Esophagus muscularis mucosa (tissue), 4 donors: ENCODE measurements around the gene ENOPH1.

Experiments
- EP300 ChIP-seq: sonication (generic); formaldehyde crosslinking; IDR thresholded peaks from one replicate; pipeline ENCODE4 v1.6.1; 2017; ENCODE audit warnings: antibody characterized with exemption
- POLR2A ChIP-seq: fragments of 450-650 bp; IDR thresholded peaks from one replicate; pipeline ENCODE4 v1.6.1; 2017; ENCODE audit warnings: antibody characterized with exemption, moderate library complexity, mild to moderate bottlenecking, low read depth
- POLR2AphosphoS5 ChIP-seq, 2 donors: sonication (generic); formaldehyde crosslinking; IDR thresholded peaks; one replicate each; pipeline ENCODE4 v1.6.1; 2017; ENCODE audit warnings: antibody characterized with exemption in 2 of 2
- TF ChIP-seq, protein P1 (sequence below), 3 experiments: fragments of 200-600 bp in 2 of 3; fragments of 450-650 bp in 1 of 3; sonication (generic) in 2 of 3; IDR thresholded peaks; one replicate each; pipeline ENCODE4 v1.5.1; 2017 to 2019; ENCODE audit warnings: antibody characterized with exemption in 3 of 3, mild to moderate bottlenecking in 2 of 3, moderate library complexity in 1 of 3

DNA sequence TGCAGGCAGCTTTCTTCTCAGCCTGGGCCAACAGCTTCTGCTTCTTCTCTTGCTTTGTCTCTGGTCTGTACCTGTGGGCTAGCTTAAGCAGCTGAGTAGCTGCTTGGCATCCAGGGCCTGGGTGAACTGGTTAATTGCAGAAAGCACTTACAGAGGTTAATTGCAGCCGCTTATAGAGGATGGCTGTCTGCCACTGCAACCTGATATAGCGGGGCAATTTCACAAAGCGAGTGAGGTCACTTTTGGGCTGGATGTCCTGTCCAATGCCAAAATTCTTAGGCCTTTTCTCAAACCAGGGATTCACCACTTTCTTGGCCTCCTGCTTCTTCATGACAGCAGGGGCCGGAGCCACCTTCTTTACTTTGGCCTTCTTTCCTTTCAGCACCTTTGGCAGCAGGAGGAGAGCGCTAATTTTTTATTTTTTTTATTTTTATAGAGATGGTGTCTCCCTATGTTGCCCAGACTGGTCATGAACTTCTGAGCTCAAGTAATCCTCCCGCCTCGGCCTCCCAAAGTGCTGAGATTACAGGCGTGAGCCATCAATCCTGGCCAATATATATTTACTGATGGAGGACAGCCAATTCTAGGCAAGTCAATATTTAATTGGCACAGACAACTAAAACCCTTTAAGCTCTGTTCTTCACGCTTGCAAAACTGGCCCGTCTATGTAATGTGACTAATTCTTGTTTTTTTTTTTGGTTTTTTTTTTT is 61.0 kb downstream of the ENOPH1 start:
- TF ChIP-seq, protein P1, sequence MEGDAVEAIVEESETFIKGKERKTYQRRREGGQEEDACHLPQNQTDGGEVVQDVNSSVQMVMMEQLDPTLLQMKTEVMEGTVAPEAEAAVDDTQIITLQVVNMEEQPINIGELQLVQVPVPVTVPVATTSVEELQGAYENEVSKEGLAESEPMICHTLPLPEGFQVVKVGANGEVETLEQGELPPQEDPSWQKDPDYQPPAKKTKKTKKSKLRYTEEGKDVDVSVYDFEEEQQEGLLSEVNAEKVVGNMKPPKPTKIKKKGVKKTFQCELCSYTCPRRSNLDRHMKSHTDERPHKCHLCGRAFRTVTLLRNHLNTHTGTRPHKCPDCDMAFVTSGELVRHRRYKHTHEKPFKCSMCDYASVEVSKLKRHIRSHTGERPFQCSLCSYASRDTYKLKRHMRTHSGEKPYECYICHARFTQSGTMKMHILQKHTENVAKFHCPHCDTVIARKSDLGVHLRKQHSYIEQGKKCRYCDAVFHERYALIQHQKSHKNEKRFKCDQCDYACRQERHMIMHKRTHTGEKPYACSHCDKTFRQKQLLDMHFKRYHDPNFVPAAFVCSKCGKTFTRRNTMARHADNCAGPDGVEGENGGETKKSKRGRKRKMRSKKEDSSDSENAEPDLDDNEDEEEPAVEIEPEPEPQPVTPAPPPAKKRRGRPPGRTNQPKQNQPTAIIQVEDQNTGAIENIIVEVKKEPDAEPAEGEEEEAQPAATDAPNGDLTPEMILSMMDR (IDR thresholded peaks at IDR 0.05) = no peak
- TF ChIP-seq EP300 (no peak), POLR2AphosphoS5 (IDR thresholded peaks at IDR 0.05) (no peak), POLR2A (no peak)
